ENCODE measurements around the gene SLC45A1.
"Not testable (repeated sequence)": the region's sequence is repeated elsewhere in the genome, so short reads cannot be mapped to it uniquely, and the experiment has no call there.

SLC45A1 gene

DNA sequence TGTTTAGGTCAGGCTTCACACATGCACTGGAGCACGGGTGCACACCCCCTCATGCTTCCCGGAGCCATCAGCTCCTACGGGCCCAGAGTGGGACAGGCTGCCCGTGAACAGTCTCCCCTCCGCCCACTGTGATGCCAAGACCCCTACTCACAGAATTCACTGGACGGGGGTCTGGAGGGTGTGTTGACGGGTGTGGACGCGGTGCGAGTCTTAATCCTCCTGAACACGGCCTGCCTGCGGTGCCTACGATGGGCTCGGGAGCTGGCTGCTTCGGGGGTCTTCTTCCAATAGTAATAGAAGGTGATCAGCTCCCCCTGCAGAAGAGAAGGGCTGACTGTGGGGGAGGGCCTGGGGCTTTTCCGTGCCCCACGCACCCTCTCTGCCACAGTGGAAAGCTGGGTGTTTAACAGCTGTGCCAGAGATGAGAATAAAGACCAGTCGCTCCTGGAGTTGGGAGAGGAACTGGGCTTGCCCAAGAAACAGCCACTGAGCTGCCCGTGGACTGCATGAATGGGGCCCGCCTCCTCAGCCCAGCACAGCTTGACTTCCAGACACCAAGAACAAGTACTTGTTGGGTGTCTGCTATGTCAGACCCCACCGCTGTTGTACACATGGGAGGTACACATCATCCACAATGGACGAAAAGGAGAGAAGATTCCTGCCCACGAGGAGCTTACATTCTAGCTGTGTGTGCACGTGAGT, 47.9 kb downstream of the SLC45A1 start:
- DNase-seq (ENCODE audit: low read depth in 1 of 2, low spot score in 1 of 2): no peak

DNA sequence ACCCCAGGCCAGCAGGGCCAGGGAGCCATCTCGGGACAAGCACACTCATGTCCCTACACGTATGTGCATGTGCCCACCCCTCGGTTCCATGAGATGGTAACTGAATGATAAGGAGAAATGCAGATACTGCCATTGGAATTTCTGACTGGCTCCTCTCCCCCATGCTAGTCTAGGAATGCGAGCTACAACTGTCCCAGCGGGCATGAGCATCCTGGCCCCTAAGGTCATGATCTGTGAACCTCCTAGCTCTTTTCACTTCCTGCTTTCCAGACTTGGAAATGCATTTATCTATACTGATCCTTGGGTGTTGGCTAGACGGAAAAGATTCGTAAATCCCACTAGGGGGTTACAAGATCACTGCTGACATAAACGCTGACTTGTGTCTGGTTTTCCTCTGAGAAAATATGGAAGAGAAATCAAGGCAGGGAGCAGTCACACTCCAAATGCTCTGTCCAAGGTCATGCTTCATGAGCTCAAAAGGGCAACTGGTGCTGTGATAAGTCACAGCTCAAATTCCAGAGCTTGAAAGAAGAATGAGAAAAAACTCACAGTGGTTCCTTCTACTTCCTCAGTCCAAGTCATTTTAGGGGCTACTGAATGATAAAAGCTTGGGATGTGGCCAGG, 49.8 kb downstream of the SLC45A1 start:
- DNase-seq (ENCODE audit: low read depth in 1 of 2, low spot score in 1 of 2): no peak

DNA sequence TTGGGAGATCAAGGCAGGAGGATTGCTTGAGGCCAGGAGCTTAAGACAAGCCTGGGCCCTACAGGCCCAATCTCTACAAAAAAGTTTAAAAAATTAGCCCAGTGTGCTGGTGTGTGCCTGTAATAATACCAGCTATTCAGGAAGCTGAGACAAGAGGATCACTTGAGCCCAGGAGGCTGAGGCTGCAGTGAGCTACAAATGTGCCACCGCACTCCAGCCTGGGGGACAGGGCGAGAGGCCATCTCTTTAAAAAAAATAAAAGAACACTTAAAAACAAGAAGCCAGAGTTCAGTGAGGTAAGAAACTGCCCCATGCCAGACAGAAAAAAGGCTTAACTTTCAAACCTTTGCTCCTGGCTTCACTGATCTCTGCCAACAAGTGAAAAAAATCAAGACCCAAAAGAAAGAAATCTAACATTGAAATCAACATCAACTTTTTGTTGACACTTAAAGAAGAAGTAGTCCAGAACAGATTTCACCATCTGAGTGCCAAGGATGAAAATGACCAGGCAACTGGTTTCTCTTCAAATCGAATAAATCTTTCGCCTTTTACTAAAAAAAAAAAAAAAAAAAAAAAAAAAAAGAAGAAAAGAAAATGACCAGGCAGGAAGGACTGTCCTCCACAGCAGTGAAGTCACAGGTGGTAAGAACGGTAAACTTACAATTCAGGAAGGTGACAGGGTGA, 51.2 kb downstream of the SLC45A1 start:
- no peak for DNase-seq (ENCODE audit: low read depth in 1 of 2, low spot score in 1 of 2)

DNA sequence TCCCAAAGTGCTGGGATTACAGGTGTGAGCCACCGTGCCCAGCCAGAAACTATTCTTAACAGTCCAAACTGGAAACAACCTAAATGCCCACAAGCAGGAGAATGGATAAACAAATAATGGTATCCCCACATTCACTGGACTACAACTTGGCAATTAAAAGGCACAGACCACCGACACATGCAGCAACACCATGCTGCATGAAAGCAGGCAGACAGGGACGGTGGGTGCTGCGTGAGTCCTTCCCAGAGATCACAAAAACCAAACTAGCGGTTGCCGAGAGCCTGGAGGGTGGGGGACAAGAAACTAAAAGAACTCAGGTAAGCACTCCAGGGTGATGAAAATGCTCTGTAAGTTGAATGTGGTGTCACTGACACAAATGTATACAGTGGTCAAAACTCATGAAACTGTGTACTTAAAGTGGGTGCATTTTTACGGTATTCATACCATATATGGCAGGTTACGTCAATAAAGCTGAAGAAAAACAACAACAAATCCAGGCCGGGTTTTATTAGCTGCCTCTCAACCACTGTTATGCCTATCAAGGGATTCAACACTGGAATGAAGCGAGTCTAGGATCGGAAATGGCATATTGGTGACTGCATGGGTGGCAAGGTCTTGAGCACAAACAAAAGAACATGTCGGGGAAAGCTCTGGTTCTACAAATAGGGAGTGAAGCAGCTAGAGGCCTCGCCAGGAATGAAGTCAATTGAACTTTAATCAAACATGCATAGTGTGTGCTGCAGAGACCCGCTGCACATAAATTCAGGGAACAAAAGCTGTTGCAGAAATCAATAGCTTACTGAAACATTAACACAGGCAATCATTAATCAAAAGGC, 52.4 kb downstream of the SLC45A1 start:
- no peak for DNase-seq (ENCODE audit: low read depth in 1 of 2, low spot score in 1 of 2)

DNA sequence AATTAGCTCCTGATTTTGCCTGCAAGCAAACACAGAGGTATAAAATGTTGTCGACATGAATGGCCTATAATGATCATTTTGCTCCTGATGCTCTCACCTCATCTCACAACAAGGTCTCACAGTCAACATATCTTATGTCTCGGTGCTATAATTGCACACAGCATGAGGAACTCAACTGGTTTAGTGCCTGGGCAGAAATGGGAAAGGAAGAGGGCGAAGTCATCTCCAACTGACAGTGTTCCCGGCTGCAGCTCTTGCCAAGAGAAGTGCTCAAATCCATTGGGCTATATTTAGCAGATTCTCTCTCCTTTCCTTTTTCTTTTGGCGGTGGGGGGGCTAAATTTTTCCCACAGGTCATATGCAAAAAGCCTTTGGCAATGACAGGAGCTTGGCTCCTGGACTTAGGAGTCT, 53.0 kb downstream of the SLC45A1 start:
- no peak for DNase-seq (ENCODE audit: low read depth in 1 of 2, low spot score in 1 of 2)

- DNase-seq (ENCODE audit: low read depth in 1 of 2, low spot score in 1 of 2): no peak
These were observed 53.6 kb downstream of the SLC45A1 start for GRCh38 chr1:8371372-8371991.

DNA sequence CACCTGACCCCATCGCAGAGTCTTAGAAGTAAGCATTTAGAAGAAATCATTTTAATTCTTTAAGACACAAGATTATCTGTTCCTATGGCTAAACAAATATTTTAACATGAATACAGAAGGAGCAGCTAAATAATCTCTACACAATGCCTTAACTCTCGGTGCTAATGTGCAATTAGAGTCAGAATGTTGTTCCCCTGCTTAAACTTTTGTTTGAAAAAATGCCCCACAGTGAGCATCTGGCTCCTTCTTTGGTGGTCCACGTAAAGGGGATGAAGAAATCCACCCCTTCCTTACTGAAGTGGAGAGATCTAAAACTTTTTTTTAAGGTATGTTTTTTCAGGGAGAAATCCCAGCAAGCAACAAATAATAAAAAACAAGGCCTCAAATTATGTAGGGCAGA, 55.2 kb downstream of the SLC45A1 start:
- DNase-seq (ENCODE audit: low read depth in 1 of 2, low spot score in 1 of 2): no peak

DNA sequence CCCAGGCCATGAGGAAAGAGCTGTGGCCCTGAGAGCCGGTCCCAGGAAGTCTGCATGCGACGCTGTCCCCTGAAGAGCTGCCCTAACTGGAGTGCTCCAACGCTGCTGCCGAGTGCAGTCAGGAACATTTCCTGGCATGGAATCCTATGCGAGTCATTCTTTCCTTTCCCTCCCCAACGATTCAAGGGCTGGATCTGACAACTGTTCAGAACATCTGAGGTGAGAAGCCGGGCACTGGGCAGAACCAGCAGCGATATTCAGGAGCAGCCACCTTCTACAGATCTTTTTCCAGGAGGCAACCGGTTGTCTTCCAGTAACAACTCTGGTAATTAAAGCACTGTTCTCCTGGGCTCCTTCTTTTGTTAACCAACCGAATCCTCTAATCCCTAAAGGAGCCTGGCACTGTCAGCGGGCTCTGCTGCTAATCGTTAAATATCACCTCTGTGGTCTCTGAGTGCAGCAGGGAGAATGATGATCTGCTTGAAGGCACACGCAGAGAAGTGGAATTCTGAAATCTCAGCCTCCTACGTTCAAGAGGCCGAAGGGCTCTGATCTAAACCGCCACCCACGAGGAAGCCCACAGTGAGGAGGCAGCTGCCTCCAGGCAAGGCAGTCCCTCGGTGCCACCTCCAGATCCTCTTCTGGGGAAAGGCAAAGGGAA, 55.8 kb downstream of the SLC45A1 start:
- no peak for DNase-seq (ENCODE audit: low read depth in 1 of 2, low spot score in 1 of 2)

DNA sequence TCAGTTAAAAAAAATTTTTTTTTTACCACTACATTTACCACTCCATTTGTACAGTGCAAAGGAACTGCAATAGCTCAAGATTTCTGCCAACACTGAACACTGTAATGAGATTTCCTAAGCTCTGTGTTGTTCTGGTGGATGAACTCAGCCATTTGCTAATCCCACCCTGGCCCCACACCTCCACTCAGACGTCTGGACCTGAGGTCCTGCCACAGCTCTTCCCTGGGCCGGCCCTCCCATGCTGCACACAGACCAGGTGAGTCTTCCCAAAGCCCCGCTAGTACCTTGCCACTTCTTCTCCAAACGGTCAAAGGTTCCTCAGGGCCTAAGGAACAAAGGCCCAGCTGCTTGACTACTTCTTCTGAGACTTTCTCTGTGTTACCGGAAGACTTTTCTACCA, 56.4 kb downstream of the SLC45A1 start:
- no peak for DNase-seq (ENCODE audit: low read depth in 1 of 2, low spot score in 1 of 2)

DNA sequence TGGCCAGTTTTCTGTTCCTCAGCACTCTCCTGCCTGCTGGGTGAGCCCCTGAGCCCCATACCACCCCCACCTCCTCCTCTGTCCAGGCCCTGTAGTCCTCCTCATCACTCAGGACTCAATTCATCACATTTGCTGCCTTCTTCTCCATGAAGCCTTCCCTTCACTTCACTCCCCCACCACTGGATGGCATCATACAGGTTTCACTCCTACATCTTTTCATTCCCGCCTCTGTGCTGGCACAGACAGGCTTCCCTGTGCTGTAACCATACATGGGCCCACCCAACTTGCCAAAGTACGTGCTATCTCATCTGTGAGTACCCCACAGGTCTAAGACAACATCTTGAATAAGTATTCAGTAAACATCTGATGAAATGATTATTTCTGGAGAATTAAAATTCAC, 56.9 kb downstream of the SLC45A1 start:
- DNase-seq (ENCODE audit: low read depth in 1 of 2, low spot score in 1 of 2): no peak

- no peak for DNase-seq (ENCODE audit: low read depth in 1 of 2, low spot score in 1 of 2)
These were observed 58.5 kb downstream of the SLC45A1 start for GRCh38 chr1:8376358-8376840.

DNA sequence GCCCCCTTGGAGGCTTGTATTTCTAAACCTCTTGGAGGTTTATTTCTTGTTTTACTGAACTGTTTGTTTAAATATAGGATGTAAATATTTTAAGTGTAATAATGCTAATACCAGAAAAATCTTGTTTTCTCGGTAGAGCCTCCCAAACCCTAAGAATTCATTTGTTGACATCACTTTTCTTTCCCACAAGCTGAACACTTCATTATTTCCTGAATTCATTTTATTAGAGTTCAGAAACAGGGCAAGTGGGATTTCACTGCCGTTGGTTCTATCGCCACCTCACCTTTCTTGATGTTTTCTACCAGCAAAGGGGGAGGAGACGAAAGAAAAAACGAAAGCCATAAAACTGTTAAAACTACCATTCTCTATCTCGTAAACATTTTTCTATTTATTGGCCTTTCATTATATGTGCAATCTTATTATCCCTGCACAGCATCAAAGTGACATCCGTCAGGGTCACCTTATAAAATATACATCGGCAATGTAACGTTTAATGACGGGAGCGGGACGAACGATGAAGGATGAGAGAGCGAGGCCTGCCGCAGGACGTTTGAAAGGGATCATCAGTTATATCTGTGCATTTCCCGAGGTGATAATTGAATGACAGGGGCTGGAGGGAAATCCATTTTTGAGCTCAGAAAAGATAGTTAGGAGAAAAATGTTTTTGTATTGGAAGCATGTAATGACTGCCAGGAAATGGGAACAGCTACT, 59.5 kb downstream of the SLC45A1 start:
- DNase-seq (ENCODE audit: low read depth in 1 of 2, low spot score in 1 of 2): no peak

DNA sequence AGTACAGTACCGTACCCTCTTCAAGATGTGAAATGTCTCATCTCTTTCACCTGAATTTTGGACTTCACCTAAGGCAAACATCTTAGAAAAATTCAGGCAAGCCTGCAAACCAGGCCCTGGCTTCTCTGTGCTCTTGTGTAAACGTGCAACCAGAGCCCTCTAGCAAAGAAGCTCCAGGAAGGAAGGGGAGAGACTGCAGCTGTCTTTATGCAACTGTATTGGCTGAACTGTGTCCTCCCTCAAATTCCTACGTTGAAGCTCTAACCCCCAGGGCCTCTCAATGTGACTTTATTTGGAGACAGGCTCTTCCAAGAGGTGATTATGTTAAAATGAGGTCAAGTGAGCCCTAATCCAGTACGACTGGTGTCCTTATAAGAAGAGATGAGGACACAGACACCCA, 60.3 kb downstream of the SLC45A1 start:
- DNase-seq (ENCODE audit: low read depth in 1 of 2, low spot score in 1 of 2): no peak

GRCh38 chr1:8378981-8379470, 61.1 kb downstream of the SLC45A1 start:
- DNase-seq (ENCODE audit: low read depth in 1 of 2, low spot score in 1 of 2): no peak

- no peak for DNase-seq (ENCODE audit: low read depth in 1 of 2, low spot score in 1 of 2)
These were observed 61.7 kb downstream of the SLC45A1 start for GRCh38 chr1:8379513-8380186.

DNA sequence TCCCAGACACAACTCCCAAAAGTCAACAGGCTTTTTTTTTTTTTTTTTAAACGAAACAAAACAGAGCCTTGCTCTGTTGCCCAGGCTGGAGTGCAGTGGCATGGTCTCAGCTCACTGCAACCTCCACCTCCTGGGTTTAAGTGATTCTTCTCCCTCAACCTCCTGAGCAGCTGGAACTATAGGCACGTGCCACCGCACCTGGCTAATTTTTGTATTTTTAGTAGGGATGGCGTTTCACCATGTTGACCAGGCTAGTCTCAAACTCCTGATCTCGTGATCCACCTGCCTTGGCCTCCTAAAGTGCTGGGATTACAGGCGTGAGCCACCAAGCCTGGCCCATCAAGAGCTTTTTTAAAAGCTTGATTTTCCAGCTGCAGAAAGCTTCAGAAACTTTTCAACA, 62.4 kb downstream of the SLC45A1 start:
- not testable (repeated sequence) for DNase-seq (ENCODE audit: low read depth in 1 of 2, low spot score in 1 of 2)

- no peak for DNase-seq (ENCODE audit: low read depth in 1 of 2, low spot score in 1 of 2)
These were observed 63.7 kb downstream of the SLC45A1 start for GRCh38 chr1:8381618-8382017.

- no peak for DNase-seq (ENCODE audit: low read depth in 1 of 2, low spot score in 1 of 2)
These were observed 64.2 kb downstream of the SLC45A1 start for GRCh38 chr1:8382051-8382505.
